Neural progenitor cell (in vitro differentiated cells): Measurements from ENCODE around the gene LRRC61.

Experiments
- EZH2 ChIP-seq: fragments of 200-600 bp; sonication (generic); IDR thresholded peaks from 2 replicates; pipeline ENCODE4 v1.6.1; 2017; ENCODE audit warnings: antibody characterized with exemption, mild to moderate bottlenecking, moderate library complexity
- EZH2phosphoT487 ChIP-seq: fragments of 200-600 bp; sonication (generic); IDR thresholded peaks from 2 replicates; pipeline ENCODE4 v1.6.1; 2017; ENCODE audit warnings: antibody characterized with exemption
- TF ChIP-seq, protein P1 (sequence below): fragments of 200-600 bp; sonication (generic); IDR thresholded peaks from 2 replicates; pipeline ENCODE4 v1.5.1; 2017; ENCODE audit warnings: antibody characterized with exemption, mild to moderate bottlenecking

DNA sequence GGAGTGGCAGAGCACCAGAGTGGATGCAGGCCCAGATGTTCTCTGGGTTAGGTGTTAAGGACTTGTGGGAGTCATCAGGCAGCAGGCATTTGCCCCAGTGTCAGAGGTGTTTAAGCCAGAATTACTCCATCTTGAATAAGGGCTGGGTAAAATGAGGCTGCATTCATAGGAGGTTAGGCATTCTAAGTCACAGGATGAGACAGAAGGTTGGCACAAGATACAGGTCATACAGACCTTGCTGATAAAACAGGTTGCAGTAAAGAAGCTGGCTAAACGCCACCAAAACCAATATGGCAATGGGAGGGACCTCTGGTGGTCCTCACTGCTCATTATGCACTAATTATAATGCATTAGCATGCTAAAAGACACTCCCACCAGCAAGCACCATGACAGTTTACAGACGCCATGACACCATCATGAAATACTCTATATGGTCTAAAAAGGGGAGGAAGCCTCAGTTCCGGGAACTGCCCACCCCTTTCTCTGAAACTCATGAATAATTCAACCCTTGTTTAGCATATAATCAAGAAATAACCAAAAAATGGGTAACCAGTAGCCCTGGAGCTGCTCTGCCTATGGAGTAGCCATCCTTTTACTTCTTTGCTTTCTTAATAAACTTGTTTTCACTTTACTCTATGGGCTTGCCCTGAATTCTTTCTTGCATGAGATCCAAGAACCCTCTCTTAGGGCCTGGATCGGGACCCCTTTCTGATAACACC, 882 bp upstream of the LRRC61 start:
- TF ChIP-seq, protein P1, sequence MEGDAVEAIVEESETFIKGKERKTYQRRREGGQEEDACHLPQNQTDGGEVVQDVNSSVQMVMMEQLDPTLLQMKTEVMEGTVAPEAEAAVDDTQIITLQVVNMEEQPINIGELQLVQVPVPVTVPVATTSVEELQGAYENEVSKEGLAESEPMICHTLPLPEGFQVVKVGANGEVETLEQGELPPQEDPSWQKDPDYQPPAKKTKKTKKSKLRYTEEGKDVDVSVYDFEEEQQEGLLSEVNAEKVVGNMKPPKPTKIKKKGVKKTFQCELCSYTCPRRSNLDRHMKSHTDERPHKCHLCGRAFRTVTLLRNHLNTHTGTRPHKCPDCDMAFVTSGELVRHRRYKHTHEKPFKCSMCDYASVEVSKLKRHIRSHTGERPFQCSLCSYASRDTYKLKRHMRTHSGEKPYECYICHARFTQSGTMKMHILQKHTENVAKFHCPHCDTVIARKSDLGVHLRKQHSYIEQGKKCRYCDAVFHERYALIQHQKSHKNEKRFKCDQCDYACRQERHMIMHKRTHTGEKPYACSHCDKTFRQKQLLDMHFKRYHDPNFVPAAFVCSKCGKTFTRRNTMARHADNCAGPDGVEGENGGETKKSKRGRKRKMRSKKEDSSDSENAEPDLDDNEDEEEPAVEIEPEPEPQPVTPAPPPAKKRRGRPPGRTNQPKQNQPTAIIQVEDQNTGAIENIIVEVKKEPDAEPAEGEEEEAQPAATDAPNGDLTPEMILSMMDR, result no peak
- TF ChIP-seq EZH2, result no peak
- TF ChIP-seq EZH2phosphoT487, result no peak
